ENCODE data around the gene LGALS16.

- TF ChIP-seq CTCF (IDR thresholded peaks at IDR 0.05) = no peak
- no peak for TF ChIP-seq POLR2AphosphoS5 (IDR thresholded peaks at IDR 0.05)
Measured at GRCh38 chr19:39679791-39680168, 24.1 kb downstream of the LGALS16 start.

All from suprapubic skin (tissue), 3 donors.